Measurements from ENCODE around the gene EMID1. TPM values are rescaled to one million over a fixed set of nuclear protein-coding genes. Genes with fewer than 3 reads are reported as not detected.

EMID1 gene
- total RNA-seq, 1 donor = under 0.01 TPM

DNA sequence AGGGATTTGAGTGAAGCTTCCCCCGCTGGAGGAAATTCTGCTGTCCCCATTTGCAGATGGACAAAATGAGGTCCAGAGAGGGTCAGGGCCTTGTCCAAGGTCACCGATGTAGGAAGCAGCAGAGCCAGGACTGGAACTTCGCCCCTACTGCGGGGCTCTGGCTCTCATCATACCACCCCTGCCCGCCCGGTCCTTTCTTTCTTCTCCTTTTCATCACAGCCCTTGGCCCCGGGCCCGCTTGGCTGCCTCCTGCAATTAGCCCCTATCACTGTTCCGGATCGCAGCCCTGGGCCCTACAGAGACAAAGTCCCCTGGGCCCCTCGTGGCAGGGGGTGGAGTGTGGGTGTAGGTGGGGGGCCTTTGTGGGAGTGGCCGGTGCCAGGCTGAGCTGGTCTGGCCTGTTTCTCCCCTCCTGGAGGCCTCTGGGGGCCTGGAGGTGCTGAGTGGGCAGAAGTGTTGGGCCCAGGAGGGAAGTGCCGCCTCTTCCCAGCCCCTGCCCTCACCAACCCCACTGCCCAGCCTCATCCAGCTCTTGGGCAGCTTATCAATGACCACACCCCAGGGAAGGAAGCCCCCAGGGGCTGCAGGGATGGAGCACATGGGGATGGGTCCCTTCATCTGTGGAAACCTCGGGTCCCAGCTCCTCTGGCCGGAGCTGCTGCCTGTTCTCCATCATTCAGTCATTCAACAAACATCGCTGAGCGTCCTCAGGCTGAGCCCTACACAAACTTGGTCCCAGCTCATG is 3.4 kb downstream of the EMID1 start:
- TF ChIP-seq, protein P1, sequence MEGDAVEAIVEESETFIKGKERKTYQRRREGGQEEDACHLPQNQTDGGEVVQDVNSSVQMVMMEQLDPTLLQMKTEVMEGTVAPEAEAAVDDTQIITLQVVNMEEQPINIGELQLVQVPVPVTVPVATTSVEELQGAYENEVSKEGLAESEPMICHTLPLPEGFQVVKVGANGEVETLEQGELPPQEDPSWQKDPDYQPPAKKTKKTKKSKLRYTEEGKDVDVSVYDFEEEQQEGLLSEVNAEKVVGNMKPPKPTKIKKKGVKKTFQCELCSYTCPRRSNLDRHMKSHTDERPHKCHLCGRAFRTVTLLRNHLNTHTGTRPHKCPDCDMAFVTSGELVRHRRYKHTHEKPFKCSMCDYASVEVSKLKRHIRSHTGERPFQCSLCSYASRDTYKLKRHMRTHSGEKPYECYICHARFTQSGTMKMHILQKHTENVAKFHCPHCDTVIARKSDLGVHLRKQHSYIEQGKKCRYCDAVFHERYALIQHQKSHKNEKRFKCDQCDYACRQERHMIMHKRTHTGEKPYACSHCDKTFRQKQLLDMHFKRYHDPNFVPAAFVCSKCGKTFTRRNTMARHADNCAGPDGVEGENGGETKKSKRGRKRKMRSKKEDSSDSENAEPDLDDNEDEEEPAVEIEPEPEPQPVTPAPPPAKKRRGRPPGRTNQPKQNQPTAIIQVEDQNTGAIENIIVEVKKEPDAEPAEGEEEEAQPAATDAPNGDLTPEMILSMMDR (IDR thresholded peaks at IDR 0.05; ENCODE audit: insufficient read depth, low read depth, low read length) = no peak
- no peak overlapping the region for H3K4me3 ChIP-seq (ENCODE audit: low read depth, low read length)
- DNase-seq (ENCODE audit: low read depth) = no peak

DNA sequence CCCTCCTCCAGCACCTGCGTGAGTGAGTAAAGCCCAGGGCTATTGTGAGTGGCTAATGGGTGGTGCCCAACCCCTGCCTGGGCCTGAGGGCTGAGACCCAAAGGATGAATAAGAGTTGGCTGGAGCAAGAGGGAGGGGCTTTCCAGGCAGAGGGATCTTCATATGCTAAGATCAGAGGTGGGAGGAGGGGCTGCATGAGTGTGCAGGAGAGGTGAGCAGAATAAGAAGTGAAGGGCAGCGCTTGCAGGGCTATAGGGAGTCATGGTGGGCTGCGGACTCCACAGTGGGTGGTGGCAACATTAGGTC is 3.9 kb downstream of the EMID1 start:
- DNase-seq (ENCODE audit: low read depth) = no peak
- TF ChIP-seq, protein P1 (IDR thresholded peaks at IDR 0.05; ENCODE audit: insufficient read depth, low read depth, low read length) = no peak
- H3K4me3 ChIP-seq (ENCODE audit: low read depth, low read length) = no peak overlapping the region

DNA sequence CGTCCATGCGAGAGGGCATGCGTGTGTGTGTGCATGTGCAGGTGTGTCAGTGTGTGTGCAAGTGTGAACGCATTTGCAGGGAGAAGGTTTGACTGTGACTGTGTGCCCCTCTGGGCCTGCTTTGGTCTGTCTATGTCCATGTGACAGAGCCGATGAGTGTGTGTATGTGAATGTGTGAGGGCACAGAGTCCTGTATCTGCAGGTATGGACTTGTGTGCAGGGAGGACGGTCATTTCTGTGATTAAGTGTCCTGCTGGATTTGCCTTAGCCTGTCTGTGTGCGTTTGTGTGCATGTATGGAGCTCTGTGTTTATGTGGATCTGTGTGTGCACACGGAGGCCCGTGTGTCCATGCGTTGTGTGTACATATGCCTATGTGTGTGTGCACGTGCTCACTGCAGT is 5.4 kb downstream of the EMID1 start:
- TF ChIP-seq, protein P1 (IDR thresholded peaks at IDR 0.05; ENCODE audit: insufficient read depth, low read depth, low read length) = no peak
- DNase-seq (ENCODE audit: low read depth) = no peak
- no peak overlapping the region for H3K4me3 ChIP-seq (ENCODE audit: low read depth, low read length)

DNA sequence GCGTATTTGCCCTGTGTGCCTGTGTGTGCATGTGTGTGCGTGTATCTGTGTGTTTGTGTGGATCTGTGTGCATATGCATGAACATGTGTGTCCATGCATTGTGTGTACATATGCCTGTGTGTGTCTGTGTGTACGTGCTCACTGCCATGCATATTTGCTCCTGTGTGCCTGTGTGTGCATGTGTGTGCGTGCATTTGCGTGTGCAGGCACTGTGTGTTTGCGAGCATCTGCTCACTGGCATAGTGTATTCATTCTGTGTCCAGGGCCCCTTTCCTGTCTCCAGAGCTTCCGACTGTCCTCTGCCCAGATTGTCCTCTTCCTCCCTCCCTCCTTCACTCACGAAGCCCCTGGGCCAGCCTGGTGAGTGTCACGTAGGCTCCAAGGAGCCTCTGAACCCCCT is 5.8 kb downstream of the EMID1 start:
- DNase-seq (ENCODE audit: low read depth) = no peak

DNA sequence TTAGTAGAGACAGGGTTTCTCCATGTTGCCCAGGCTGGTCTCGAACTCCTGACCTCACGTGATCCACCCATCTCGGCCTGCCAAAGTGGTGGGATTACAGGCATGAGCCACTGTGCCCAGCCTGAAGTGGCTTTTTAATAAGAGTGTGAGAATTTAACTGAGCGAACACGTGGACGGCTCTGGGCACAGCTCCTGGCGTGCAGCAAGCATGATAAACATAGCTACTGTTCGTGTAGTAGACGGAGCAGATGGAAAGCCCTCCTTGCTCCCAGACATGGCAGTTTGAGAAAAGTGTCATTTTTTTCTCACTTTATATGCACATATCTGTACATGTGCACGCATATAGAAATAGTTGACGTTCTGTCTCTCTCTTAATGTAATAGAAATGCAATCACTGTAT is 7.0 kb downstream of the EMID1 start:
- no peak for DNase-seq (ENCODE audit: low read depth)
- TF ChIP-seq, protein P1 (IDR thresholded peaks at IDR 0.05; ENCODE audit: insufficient read depth, low read depth, low read length) = no peak
- no peak overlapping the region for H3K4me3 ChIP-seq (ENCODE audit: low read depth, low read length)

More for the DNA sequence above, 5.8 kb downstream of the EMID1 start:
- TF ChIP-seq, protein P1 (IDR thresholded peaks at IDR 0.05; ENCODE audit: insufficient read depth, low read depth, low read length) = no peak
- no peak overlapping the region for H3K4me3 ChIP-seq (ENCODE audit: low read depth, low read length)

DNA sequence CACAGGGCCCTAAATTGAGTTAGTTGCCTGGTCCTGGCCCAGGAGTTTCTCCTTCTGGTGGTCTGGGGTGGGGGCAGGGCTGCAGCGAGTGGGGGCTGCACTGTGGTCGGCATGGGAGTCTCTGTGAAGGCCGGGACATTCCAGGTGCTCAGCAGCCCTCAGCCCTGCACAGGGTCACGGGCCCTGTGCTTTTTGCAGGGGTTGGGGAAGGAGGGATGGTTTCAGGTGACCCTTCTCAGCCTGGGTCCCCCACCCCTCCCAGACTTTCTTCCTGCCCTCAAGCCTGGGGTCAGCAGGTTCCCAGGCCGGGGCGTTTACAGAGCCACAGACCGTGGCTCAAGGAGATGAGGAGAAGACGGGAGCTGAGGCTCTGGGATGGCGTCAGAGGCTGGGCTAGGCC is 7.8 kb downstream of the EMID1 start:
- TF ChIP-seq, protein P1 (IDR thresholded peaks at IDR 0.05; ENCODE audit: insufficient read depth, low read depth, low read length) = no peak
- DNase-seq (ENCODE audit: low read depth) = no peak
- no peak overlapping the region for H3K4me3 ChIP-seq (ENCODE audit: low read depth, low read length)

DNA sequence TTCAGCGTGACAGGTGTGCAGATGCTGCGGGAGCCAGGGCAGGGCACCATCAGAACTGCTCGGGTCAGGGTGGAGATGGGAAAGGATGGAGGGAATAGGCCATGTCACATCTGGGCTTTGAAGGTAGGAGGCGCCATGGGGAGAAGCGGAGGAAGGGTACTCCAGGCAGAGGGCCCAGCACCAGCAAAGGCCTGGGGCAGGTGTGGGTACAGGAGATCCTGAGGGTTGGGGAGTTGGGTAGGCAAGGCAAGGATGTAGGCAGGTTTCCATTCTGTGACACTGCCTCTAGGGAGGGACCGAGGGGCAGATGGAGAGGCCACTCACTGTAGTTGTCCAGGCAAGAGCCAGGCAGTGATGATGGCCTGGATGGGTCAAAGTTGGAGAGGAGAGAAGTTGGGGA is 8.5 kb downstream of the EMID1 start:
- TF ChIP-seq, protein P1 (IDR thresholded peaks at IDR 0.05; ENCODE audit: insufficient read depth, low read depth, low read length) = no peak
- DNase-seq (ENCODE audit: low read depth) = no peak

More for the DNA sequence above, 8.5 kb downstream of the EMID1 start:
- H3K4me3 ChIP-seq (ENCODE audit: low read depth, low read length) = no peak overlapping the region

Measured in fibroblast of villous mesenchyme (primary cell).